ENCODE measurements around the gene DOCK11. TPM values are rescaled to one million over a fixed set of nuclear protein-coding genes. Genes with fewer than 3 reads are reported as not detected.

DOCK11 gene
- polyA plus RNA-seq, 1 of the 3 experiments (the other 2 are of a cell fraction) = 34.8 TPM

DNA sequence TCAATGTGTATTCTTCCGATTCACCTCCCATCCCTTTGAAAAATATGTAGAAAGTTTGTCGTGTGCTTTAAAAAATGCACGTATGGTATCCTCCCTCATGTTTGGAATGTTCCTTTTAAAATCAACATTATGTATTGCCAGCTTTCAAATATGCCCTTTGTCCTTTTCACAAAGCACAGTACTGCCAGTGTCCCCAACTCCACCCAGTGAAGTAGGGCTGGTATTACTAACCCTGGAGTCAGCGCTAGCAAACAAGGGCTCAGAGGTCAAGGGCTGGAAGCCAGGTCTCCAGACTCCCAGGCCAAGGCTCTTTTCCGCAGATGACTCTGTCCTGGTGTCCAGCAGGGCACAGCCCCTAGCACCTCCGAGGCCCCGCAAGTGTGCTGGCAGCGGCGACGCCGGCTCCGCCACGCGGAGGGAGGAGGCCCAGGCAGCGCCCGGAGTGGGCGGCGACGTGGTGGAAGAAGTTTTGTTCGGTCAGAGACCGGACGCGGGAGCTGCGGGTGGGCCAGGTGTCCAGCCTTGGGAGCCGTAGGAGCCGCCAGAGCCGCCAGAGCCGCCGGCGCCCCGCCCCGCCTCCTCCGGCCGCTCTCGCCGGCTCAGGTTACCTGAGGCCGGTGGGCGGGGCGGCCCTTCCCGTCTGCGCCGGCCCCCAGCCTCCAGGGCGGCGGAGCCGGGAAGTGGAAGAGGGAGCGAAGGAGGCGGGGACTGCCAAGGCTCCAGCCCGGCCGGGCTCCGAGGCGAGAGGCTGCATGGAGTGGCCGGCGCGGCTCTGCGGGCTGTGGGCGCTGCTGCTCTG is 231.5 kb downstream of the DOCK11 start, which contains the start of gene IL13RA1:
TSS of gene IL13RA1 (plus strand) at position 720 of the 799 bp plus-strand sequence. CDS start at position 753, 33 bp downstream.
- H3K4me2 ChIP-seq = peak within 1 kb of the TSS; percentile 54
- H3F3A ChIP-seq (replicated peaks; ENCODE audit: insufficient read depth) = no peaks in the 10 kb centered on the region
- H3K4me3 ChIP-seq (ENCODE audit: low read depth in 2 of 2, low read length in 1 of 2) = peak within 1 kb of the TSS; percentile 59 to 65
- H3K9me3 ChIP-seq = no peaks in the 10 kb centered on the region
- H3K27ac ChIP-seq (ENCODE audit: low read depth in 2 of 2, low read length in 1 of 2) = peak within 1 kb of the TSS; percentile 62
- no peaks in the 10 kb centered on the region for H3K27me3 ChIP-seq (ENCODE audit: insufficient read depth)
- CTCF ChIA-PET = interaction anchor here (1.1 kb wide), 2 partner anchors 11 to 112 kb away, joined by 3 to 4 read pairs; no protein-coding TSS in a partner anchor
- H3K79me2 ChIP-seq (ENCODE audit: insufficient read depth) = peaks cover 19% of the 10 kb centered on the region; the same call in 1 of the 2 replicates
- peak; percentile 84 for DNase-seq
- peak within 1 kb of the TSS; percentile 78 for H3K9ac ChIP-seq
- TF ChIP-seq, protein P1, sequence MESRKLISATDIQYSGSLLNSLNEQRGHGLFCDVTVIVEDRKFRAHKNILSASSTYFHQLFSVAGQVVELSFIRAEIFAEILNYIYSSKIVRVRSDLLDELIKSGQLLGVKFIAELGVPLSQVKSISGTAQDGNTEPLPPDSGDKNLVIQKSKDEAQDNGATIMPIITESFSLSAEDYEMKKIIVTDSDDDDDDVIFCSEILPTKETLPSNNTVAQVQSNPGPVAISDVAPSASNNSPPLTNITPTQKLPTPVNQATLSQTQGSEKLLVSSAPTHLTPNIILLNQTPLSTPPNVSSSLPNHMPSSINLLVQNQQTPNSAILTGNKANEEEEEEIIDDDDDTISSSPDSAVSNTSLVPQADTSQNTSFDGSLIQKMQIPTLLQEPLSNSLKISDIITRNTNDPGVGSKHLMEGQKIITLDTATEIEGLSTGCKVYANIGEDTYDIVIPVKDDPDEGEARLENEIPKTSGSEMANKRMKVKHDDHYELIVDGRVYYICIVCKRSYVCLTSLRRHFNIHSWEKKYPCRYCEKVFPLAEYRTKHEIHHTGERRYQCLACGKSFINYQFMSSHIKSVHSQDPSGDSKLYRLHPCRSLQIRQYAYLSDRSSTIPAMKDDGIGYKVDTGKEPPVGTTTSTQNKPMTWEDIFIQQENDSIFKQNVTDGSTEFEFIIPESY (IDR thresholded peaks at IDR 0.05; ENCODE audit: borderline replicate concordance, low read depth) = no peak
- TF ChIP-seq, protein P2, sequence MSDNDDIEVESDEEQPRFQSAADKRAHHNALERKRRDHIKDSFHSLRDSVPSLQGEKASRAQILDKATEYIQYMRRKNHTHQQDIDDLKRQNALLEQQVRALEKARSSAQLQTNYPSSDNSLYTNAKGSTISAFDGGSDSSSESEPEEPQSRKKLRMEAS (IDR thresholded peaks at IDR 0.05; ENCODE audit: low read depth) = peak; percentile 19; the same call in 1 of the 2 replicates
- no peak for TF ChIP-seq CHD2 (IDR thresholded peaks at IDR 0.05; ENCODE audit: low read length, partially characterized antibody)
- no peak for TF ChIP-seq SMC3 (IDR thresholded peaks at IDR 0.05; ENCODE audit: low read depth, low read length)
- TF ChIP-seq, protein P3, sequence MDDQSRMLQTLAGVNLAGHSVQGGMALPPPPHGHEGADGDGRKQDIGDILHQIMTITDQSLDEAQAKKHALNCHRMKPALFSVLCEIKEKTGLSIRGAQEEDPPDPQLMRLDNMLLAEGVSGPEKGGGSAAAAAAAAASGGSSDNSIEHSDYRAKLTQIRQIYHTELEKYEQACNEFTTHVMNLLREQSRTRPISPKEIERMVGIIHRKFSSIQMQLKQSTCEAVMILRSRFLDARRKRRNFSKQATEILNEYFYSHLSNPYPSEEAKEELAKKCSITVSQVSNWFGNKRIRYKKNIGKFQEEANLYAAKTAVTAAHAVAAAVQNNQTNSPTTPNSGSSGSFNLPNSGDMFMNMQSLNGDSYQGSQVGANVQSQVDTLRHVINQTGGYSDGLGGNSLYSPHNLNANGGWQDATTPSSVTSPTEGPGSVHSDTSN (IDR thresholded peaks at IDR 0.05) = 0 out of 2 replicates have a peak, but pooled peaks have one; percentile 4
- TF ChIP-seq FOXM1 (IDR thresholded peaks at IDR 0.05; ENCODE audit: low read depth) = no peak
- TF ChIP-seq TAF1 (IDR thresholded peaks at IDR 0.05; ENCODE audit: borderline replicate concordance, low read depth, low read length) = peak; percentile 65; the same call in 1 of the 2 replicates
- no peak for TF ChIP-seq NFIC (IDR thresholded peaks at IDR 0.05; ENCODE audit: borderline replicate concordance)
- no peak for TF ChIP-seq GATA2 (CRISPR knock-in tag; IDR thresholded peaks at IDR 0.05)
- no peak for TF ChIP-seq POLR2AphosphoS5 (IDR thresholded peaks at IDR 0.05; ENCODE audit: low read depth, low read length)
- 19% methylated on average over 12 of the region's 56 CpGs for WGBS (ENCODE audit: low lambda C conversion rate)
- POLR2A ChIA-PET = interaction anchor here (0.6 kb wide), 1 partner anchor 81 kb away, joined by 4 read pairs; no protein-coding TSS in a partner anchor
- H3K9me2 ChIP-seq = no peaks in the 10 kb centered on the region
- H4K20me1 ChIP-seq (ENCODE audit: insufficient read depth) = no peaks in the 10 kb centered on the region
- H3K4me1 ChIP-seq (ENCODE audit: control insufficient read depth in 1 of 2, insufficient read depth in 2 of 2, low read depth in 1 of 2, low read length in 1 of 2) = peaks cover 0 to 3% of the 10 kb centered on the region in 2 experiments; a peak in 2 of 4 replicates
- H3K36me3 ChIP-seq (replicated peaks in 1 of 2; ENCODE audit: control insufficient read depth in 1 of 2, insufficient read depth in 2 of 2, low read length in 1 of 2) = no peaks in the 10 kb centered on the region
- H2AFZ ChIP-seq (ENCODE audit: low read depth) = peak within 1 kb of the TSS; percentile 84; the same call in 1 of the 2 replicates
